Gastroesophageal sphincter (tissue), 4 donors: ENCODE data around the gene MICU1. TPM values are rescaled to one million over a fixed set of nuclear protein-coding genes. Genes with fewer than 3 reads are reported as not detected.

Experiments
- ATAC-seq: fragments of 150-250 bp; one replicate; pipeline ENCODE4 v1.9.1; 2016; ENCODE audit warnings: mild to moderate bottlenecking, moderate library complexity
- H3K27ac ChIP-seq, 4 donors: fragments of 200-600 bp; sonication (generic) in 3 of 4; 1 replicate in 3 of 4; 2 replicates in 1 of 4; pipeline ENCODE4 v1.5.1; 2016 to 2019
- H3K27me3 ChIP-seq: fragments of 200-600 bp; sonication (generic); one replicate; pipeline ENCODE4 v1.5.1; 2019
- H3K36me3 ChIP-seq, 2 donors: fragments of 200-600 bp; sonication (generic); one replicate each; pipeline ENCODE4 v1.5.1; 2019; ENCODE audit warnings: control low read depth in 1 of 2
- H3K4me1 ChIP-seq, 3 donors: fragments of 200-600 bp; sonication (generic); 1 replicate in 2 of 3; 2 replicates in 1 of 3; pipeline ENCODE4 v1.5.1; 2016 to 2019; ENCODE audit warnings: control low read depth in 2 of 3
- H3K4me3 ChIP-seq, 2 donors: fragments of 200-600 bp; sonication (generic); one replicate each; pipeline ENCODE4 v1.5.1; 2019; ENCODE audit warnings: mild to moderate bottlenecking in 1 of 2, moderate library complexity in 1 of 2
- H3K9me3 ChIP-seq, 3 donors: fragments of 200-600 bp; sonication (generic); one replicate each; pipeline ENCODE4 v1.5.1; 2017 to 2019; ENCODE audit warnings: control low read depth in 2 of 3
- CTCF ChIP-seq, 4 experiments: fragments of 200-600 bp in 2 of 4; fragments of 450-650 bp in 2 of 4; sonication (generic) in 1 of 4; IDR thresholded peaks; one replicate each; pipeline ENCODE4 v1.5.1; 2017 to 2019; ENCODE audit warnings: antibody characterized with exemption in 4 of 4, mild to moderate bottlenecking in 2 of 4, moderate library complexity in 2 of 4
- EP300 ChIP-seq: sonication (generic); formaldehyde crosslinking; IDR thresholded peaks from one replicate; pipeline ENCODE4 v1.6.1; 2017; ENCODE audit warnings: antibody characterized with exemption, mild to moderate bottlenecking
- POLR2A ChIP-seq, 2 donors: fragments of 450-650 bp; IDR thresholded peaks; one replicate each; pipeline ENCODE4 v1.6.1; 2017; ENCODE audit warnings: antibody characterized with exemption in 2 of 2, mild to moderate bottlenecking in 2 of 2, moderate library complexity in 1 of 2
- POLR2AphosphoS5 ChIP-seq: sonication (generic); formaldehyde crosslinking; IDR thresholded peaks from one replicate; pipeline ENCODE4 v1.6.1; 2017; ENCODE audit warnings: antibody characterized with exemption
- WGBS, 2 donors: methylation state at CpG; one replicate each; pipeline ENCODE4 v1.1.5; 2018; ENCODE audit warnings: low coverage in 1 of 2; 5-methylcytosine and 5-hydroxymethylcytosine counted together
- total RNA-seq, 4 donors: library from RNA; depleted of rRNA; stranded (reverse); fragments of >200 nt; gene quantifications; one replicate each; pipeline ENCODE4 v1.1.0, GENCODE V29; 2016

MICU1 gene
- total RNA-seq, 4 donors from 2014 or later: 37.5 to 42.2 (median 40.8) TPM

GRCh38 chr10:72323108-72323749, 302.6 kb downstream of the MICU1 start:
- H3K27me3 ChIP-seq: no peaks in the 10 kb centered on the region
- TF ChIP-seq CTCF (IDR thresholded peaks at IDR 0.05) (no peak), EP300 (no peak), POLR2AphosphoS5 (no peak), POLR2A (IDR thresholded peaks at IDR 0.05) (no peak)
- H3K27ac ChIP-seq: peak overlapping the region in 1 of 4 donors; percentile 29
- no peaks in the 10 kb centered on the region for H3K36me3 ChIP-seq
- H3K4me3 ChIP-seq: no peak overlapping the region
- peaks cover 0 to 63% (median 37%) of the 10 kb centered on the region in 3 donors for H3K4me1 ChIP-seq
- no peak for ATAC-seq
- 95 to 97% methylated on average over 3 to 4 of the region's 10 CpGs for WGBS, 2 donors
- H3K9me3 ChIP-seq: no peaks in the 10 kb centered on the region

GRCh38 chr10:72322280-72323058, 303.4 kb downstream of the MICU1 start:
- Histone ChIP-seq H3K9me3 (no peaks in the 10 kb centered on the region), H3K27me3 (no peaks in the 10 kb centered on the region), H3K4me3 (no peak overlapping the region), H3K4me1 (peaks cover 0 to 61% (median 33%) of the 10 kb centered on the region in 3 donors), H3K36me3 (no peaks in the 10 kb centered on the region), H3K27ac (peak overlapping the region in 1 of 4 donors; percentile 21)
- WGBS, 2 donors: 94 to 100% methylated on average over 1 to 3 of the region's 16 CpGs
- no peak for TF ChIP-seq POLR2A (IDR thresholded peaks at IDR 0.05)
- TF ChIP-seq EP300: no peak
- TF ChIP-seq CTCF (IDR thresholded peaks at IDR 0.05): no peak
- no peak for TF ChIP-seq POLR2AphosphoS5
- ATAC-seq: no peak

DNA sequence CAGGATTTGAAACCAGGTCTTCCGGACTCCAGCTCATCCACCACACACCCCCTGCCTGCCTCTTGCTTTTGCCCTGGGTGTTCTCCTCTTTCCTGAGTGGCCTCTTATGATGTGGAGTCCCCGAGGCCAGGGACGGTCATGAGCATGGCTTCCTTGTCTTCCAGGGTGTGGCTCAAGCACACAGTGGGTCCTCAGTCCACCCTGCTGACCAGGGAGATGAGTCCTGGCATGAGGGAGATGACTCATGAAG, 303.9 kb downstream of the MICU1 start:
- H3K4me3 ChIP-seq: no peak overlapping the region
- H3K9me3 ChIP-seq: no peaks in the 10 kb centered on the region
- H3K27me3 ChIP-seq: no peaks in the 10 kb centered on the region
- WGBS, 2 donors: 86% methylated on average over 1 of the region's 3 CpGs; no CpG with 5 or more reads in 1 of the 2 donors
- H3K36me3 ChIP-seq: no peaks in the 10 kb centered on the region
- ATAC-seq: no peak
- peak overlapping the region in 1 of 4 donors; percentile 89 for H3K27ac ChIP-seq
- TF ChIP-seq CTCF (IDR thresholded peaks at IDR 0.05): no peak
- TF ChIP-seq POLR2AphosphoS5: no peak
- no peak for TF ChIP-seq POLR2A (IDR thresholded peaks at IDR 0.05)
- TF ChIP-seq EP300: no peak
- peaks cover 0 to 62% (median 36%) of the 10 kb centered on the region in 3 donors for H3K4me1 ChIP-seq

- TF ChIP-seq CTCF (IDR thresholded peaks at IDR 0.05): no peak
- no peak for TF ChIP-seq POLR2A (IDR thresholded peaks at IDR 0.05)
- TF ChIP-seq POLR2AphosphoS5: no peak
- no peak for TF ChIP-seq EP300
- 85 to 91% methylated on average over 4 of the region's 13 CpGs for WGBS, 2 donors
- Histone ChIP-seq H3K27me3 (no peaks in the 10 kb centered on the region), H3K4me1 (peaks cover under 1 to 67% (median 41%) of the 10 kb centered on the region in 3 donors), H3K9me3 (no peaks in the 10 kb centered on the region), H3K4me3 (no peak overlapping the region), H3K27ac (peak overlapping the region in 3 of 4 donors; percentile 85 to 89 (median 86)), H3K36me3 (no peaks in the 10 kb centered on the region)
- ATAC-seq: no peak
Observed at GRCh38 chr10:72321248-72322029, 304.4 kb downstream of the MICU1 start.
